Tibial artery (tissue), 4 donors: Measurements from ENCODE around the gene DCAF10.
"Not testable (repeated sequence)": the region's sequence is repeated elsewhere in the genome, so short reads cannot be mapped to it uniquely, and the experiment has no call there.

Source experiments
- DNase-seq, 2 donors: peaks; one replicate each; pipeline ENCODE4 v3.0.0-alpha.2; 2019
- H3K27ac ChIP-seq, 2 donors: fragments of 200-600 bp; sonication (generic) in 1 of 2; 1 replicate in 1 of 2; 2 replicates in 1 of 2; pipeline ENCODE4 v1.5.1; 2018 to 2019; ENCODE audit warnings: mild to moderate bottlenecking in 1 of 2
- H3K27me3 ChIP-seq, 2 donors: fragments of 200-600 bp; sonication (generic) in 1 of 2; one replicate each; pipeline versions ENCODE4 v1.5.1 to v1.6.0; 2016 to 2019
- H3K36me3 ChIP-seq, 3 donors: fragments of 200-600 bp; sonication (generic) in 2 of 3; one replicate each; pipeline ENCODE4 v1.5.1; 2016 to 2019; ENCODE audit warnings: mild to moderate bottlenecking in 2 of 3
- H3K4me1 ChIP-seq, 4 donors: fragments of 200-600 bp; sonication (generic) in 2 of 4; 1 replicate in 3 of 4; 2 replicates in 1 of 4; pipeline ENCODE4 v1.5.1; 2016 to 2019
- H3K4me3 ChIP-seq, 2 donors: fragments of 200-600 bp; sonication (generic) in 1 of 2; 1 replicate in 1 of 2; 2 replicates in 1 of 2; pipeline ENCODE4 v1.5.1; 2018 to 2019; ENCODE audit warnings: mild to moderate bottlenecking in 2 of 2
- H3K9me3 ChIP-seq, 3 donors: fragments of 200-600 bp; sonication (generic) in 1 of 3; one replicate each; pipeline ENCODE4 v1.5.1; 2016 to 2019
- CTCF ChIP-seq, 2 experiments: fragments of 200-600 bp in 1 of 2; fragments of 450-650 bp in 1 of 2; IDR thresholded peaks; one replicate each; pipeline ENCODE4 v1.5.1; 2017 to 2019; ENCODE audit warnings: antibody characterized with exemption in 2 of 2, mild to moderate bottlenecking in 1 of 2, moderate library complexity in 1 of 2
- intact Hi-C: fragments of 100-400 bp; cut with DNase I; formaldehyde crosslinking; loops from one replicate; pipeline ENCODE4 v1.15.0; 2023; ENCODE audit warnings: low total_unique reads

The DCAF10 gene

GRCh38 chr9:37800631-37801286 is at the start of gene DCAF10:
TSS of gene DCAF10 (plus strand) at chr9:37800797. CDS start at chr9:37800867, 70 bp downstream.
- Histone ChIP-seq H3K27me3 (no peaks in the 10 kb centered on the region), H3K4me1 (peaks cover 0 to 39% (median 25%) of the 10 kb centered on the region in 4 donors), H3K36me3 (no peaks in the 10 kb centered on the region), H3K9me3 (no peaks in the 10 kb centered on the region), H3K27ac (peak within 1 kb of the TSS; percentile 87 to 90), H3K4me3 (peak within 1 kb of the TSS; percentile 72 to 87)
- intact Hi-C loops, result loop anchor here (5.0 kb wide), 3 partner anchors 48 to 313 kb away; partner anchors contain the start of genes POLR1E, TOMM5 and TRMT10B
- no peak for TF ChIP-seq CTCF (IDR thresholded peaks at IDR 0.05)
- DNase-seq, result peak; percentile 79 to 90

GRCh38 chr9:37751186-37751585 is 49.4 kb upstream of the DCAF10 start:
- H3K27me3 ChIP-seq, result no peaks in the 10 kb centered on the region
- no peak overlapping the region for H3K4me3 ChIP-seq
- H3K9me3 ChIP-seq, result no peaks in the 10 kb centered on the region
- no peaks in the 10 kb centered on the region for H3K36me3 ChIP-seq
- no peak for DNase-seq
- no peak overlapping the region for H3K27ac ChIP-seq
- H3K4me1 ChIP-seq, result peaks cover 0 to 14% (median 9%) of the 10 kb centered on the region in 4 donors
- intact Hi-C loops, result loop anchor here (5.0 kb wide), 1 partner anchor 51 kb away; the partner anchor contains the start of gene DCAF10
- no peak for TF ChIP-seq CTCF (IDR thresholded peaks at IDR 0.05)

GRCh38 chr9:37751704-37752103 is 48.9 kb upstream of the DCAF10 start:
- H3K9me3 ChIP-seq, H3K27ac ChIP-seq, H3K36me3 ChIP-seq, H3K27me3 ChIP-seq, H3K4me3 ChIP-seq, DNase-seq: not testable (repeated sequence)
- peaks cover 0 to 14% (median 9%) of the 10 kb centered on the region in 4 donors for H3K4me1 ChIP-seq
- intact Hi-C loops, result loop anchor here (5.0 kb wide), 1 partner anchor 51 kb away; the partner anchor contains the start of gene DCAF10

- H3K27ac ChIP-seq, DNase-seq: not testable (repeated sequence)
- intact Hi-C loops, result loop anchor here (5.0 kb wide), 1 partner anchor 50 kb away; the partner anchor contains the start of gene DCAF10
Observed at GRCh38 chr9:37752112-37752511, 48.5 kb upstream of the DCAF10 start.

GRCh38 chr9:37752642-37753488 is 47.7 kb upstream of the DCAF10 start:
- DNase-seq, result no peak
- Histone ChIP-seq H3K27me3 (no peaks in the 10 kb centered on the region), H3K4me1 (peaks cover 0 to 14% (median 9%) of the 10 kb centered on the region in 4 donors), H3K9me3 (no peaks in the 10 kb centered on the region), H3K36me3 (no peaks in the 10 kb centered on the region), H3K27ac (peak overlapping the region; percentile 80 to 87), H3K4me3 (peak overlapping the region; percentile 67 to 79)
- no peak for TF ChIP-seq CTCF (IDR thresholded peaks at IDR 0.05)
- intact Hi-C loops, result loop anchor here (5.0 kb wide), 1 partner anchor 49 kb away; the partner anchor contains the start of gene DCAF10

More at GRCh38 chr9:37752112-37752511, 48.5 kb upstream of the DCAF10 start:
- H3K27me3 ChIP-seq, H3K9me3 ChIP-seq, H3K36me3 ChIP-seq, H3K4me3 ChIP-seq: not testable (repeated sequence)
- peaks cover 0 to 14% (median 9%) of the 10 kb centered on the region in 4 donors for H3K4me1 ChIP-seq

GRCh38 chr9:37753489-37754190 is 47.0 kb upstream of the DCAF10 start, which contains the start of gene TRMT10B:
TSS of gene TRMT10B (plus strand) at chr9:37753805. CDS start at chr9:37761932, 8,127 bp downstream.
- peak within 1 kb of the TSS; percentile 80 to 87 for H3K27ac ChIP-seq
- no peaks in the 10 kb centered on the region for H3K9me3 ChIP-seq
- peak; percentile 48 to 76 for DNase-seq
- no peak for TF ChIP-seq CTCF (IDR thresholded peaks at IDR 0.05)
- H3K36me3 ChIP-seq, result no peaks in the 10 kb centered on the region
- no peaks in the 10 kb centered on the region for H3K27me3 ChIP-seq
- peak within 1 kb of the TSS; percentile 67 to 79 for H3K4me3 ChIP-seq
- intact Hi-C loops, result loop anchor here (5.0 kb wide), 1 partner anchor 49 kb away; the partner anchor contains the start of gene DCAF10
- peaks cover 0 to 14% (median 9%) of the 10 kb centered on the region in 4 donors for H3K4me1 ChIP-seq
